H1 (cell line): ENCODE measurements around the gene CYTH1. TPM values are rescaled to one million over a fixed set of nuclear protein-coding genes. Genes with fewer than 3 reads are reported as not detected.

ENCODE experiments used
- BCL11A ChIP-seq, 2 experiments: IDR thresholded peaks; one replicate each; pipeline ENCODE4 v1.6.1; 2011; ENCODE audit warnings: low read depth in 2 of 2, low read length in 2 of 2, mild to moderate bottlenecking in 2 of 2
- CHD7 ChIP-seq: fragments of 300-600 bp; sonication (generic); IDR thresholded peaks from 2 replicates; pipeline ENCODE4 v1.7.1; 2012; ENCODE audit warnings: low read length, moderate library complexity, mild to moderate bottlenecking, inconsistent platforms; ENCODE audit not compliant: insufficient replicate concordance
- EZH2 ChIP-seq: fragments of 200-600 bp; sonication (generic); IDR thresholded peaks from 2 replicates; pipeline ENCODE4 v1.7.1; 2012; ENCODE audit warnings: low read depth, mild to moderate bottlenecking, moderate library complexity, low read length, inconsistent platforms; ENCODE audit not compliant: severe bottlenecking
- HDAC2 ChIP-seq, 2 experiments: fragments of 300-600 bp in 1 of 2; sonication (generic) in 1 of 2; IDR thresholded peaks; 2 replicates each; pipeline ENCODE4 v1.6.1; 2011 to 2012; ENCODE audit warnings: low read depth in 2 of 2, low read length in 2 of 2, mild to moderate bottlenecking in 2 of 2, moderate library complexity in 2 of 2, borderline replicate concordance in 1 of 2, inconsistent platforms in 1 of 2
- HDAC6 ChIP-seq: IDR thresholded peaks from one replicate; pipeline ENCODE4 v1.7.1; 2012; ENCODE audit warnings: low read depth, mild to moderate bottlenecking, inconsistent platforms, low read length, moderate library complexity
- PHF8 ChIP-seq: fragments of 200-600 bp; sonication (generic); conservative IDR thresholded peaks from 2 replicates; pipeline ENCODE4 v1.7.1; 2012; ENCODE audit warnings: low read depth, mild to moderate bottlenecking, inconsistent platforms, low read length, moderate library complexity
- POU5F1 ChIP-seq: IDR thresholded peaks from 2 replicates; pipeline ENCODE4 v1.6.1; 2011; ENCODE audit warnings: low read depth, mild to moderate bottlenecking, low read length, moderate library complexity
- RXRA ChIP-seq: IDR thresholded peaks from 2 replicates; pipeline ENCODE4 v1.6.1; 2011; ENCODE audit warnings: low read depth, mild to moderate bottlenecking, low read length, moderate library complexity; ENCODE audit not compliant: insufficient read depth
- TCF12 ChIP-seq: IDR thresholded peaks from 2 replicates; pipeline ENCODE4 v1.6.1; 2011; ENCODE audit warnings: low read depth, mild to moderate bottlenecking, low read length
- polyA plus RNA-seq, 7 experiments: library from polyadenylated mRNA; depleted of rRNA in 3 of 7; stranded (reverse) in 5 of 7; unstranded in 2 of 7; fragments of >200 nt in 5 of 7; fragments of 200-250 nt in 2 of 7; gene quantifications; 1 replicate in 5 of 7; 2 replicates in 1 of 7; 4 replicates in 1 of 7; pipeline versions ENCODE4 v1.2.1 to v1.2.3, GENCODE V29; 2011 to 2013; ENCODE audit warnings: missing spikeins in 2 of 7, mixed read lengths in 2 of 7
- total RNA-seq: library from RNA; stranded (reverse); fragmentation: NEBNext Ultra II Directional; extraction: Animal tissue kit (Norgen Biotek cat#: 25700); gene quantifications from 2 replicates; pipeline ENCODE4 v1.2.1, GENCODE V29; 2021
- TF ChIP-seq, protein P1 (sequence below): IDR thresholded peaks from 2 replicates; pipeline ENCODE4 v1.6.1; 2011; ENCODE audit warnings: low read depth, mild to moderate bottlenecking, low read length; ENCODE audit not compliant: insufficient read depth

CYTH1 gene
- total and polyA plus RNA-seq, 2 of the 8 experiments (the other 6 are each of a cell fraction or from before 2014, with no cell fraction given): 12.8 to 14.8 TPM

DNA sequence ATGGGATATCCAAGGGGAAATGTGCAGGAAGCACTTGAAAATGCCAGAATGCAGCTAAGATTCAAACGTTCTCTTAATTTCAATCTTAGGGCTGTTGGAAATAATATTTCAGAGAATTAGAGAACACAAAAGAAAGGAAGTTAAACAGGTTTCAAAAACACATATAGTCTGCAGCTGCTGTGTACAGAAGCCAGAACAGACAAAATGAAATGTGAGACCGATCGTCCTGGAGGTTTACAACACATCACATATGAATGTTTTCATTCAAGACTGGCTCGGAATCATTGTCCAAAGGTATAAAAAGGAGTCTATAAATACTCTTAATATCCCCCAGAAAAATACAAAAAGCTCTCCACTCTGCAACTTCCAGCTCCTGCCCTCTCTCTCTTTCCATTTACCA, 14.3 kb downstream of the CYTH1 start (continued):
- TF ChIP-seq CHD7 (no peak), HDAC2 (IDR thresholded peaks at IDR 0.05; ENCODE audit: borderline replicate concordance in 1 of 2, low read depth in 2 of 2, low read length in 2 of 2) (no peak), RXRA (no peak), BCL11A (IDR thresholded peaks at IDR 0.05; ENCODE audit: low read depth in 2 of 2, low read length in 2 of 2) (no peak), EZH2 (no peak), POU5F1 (no peak), TCF12 (no peak), PHF8 (no peak), HDAC6 (no peak)
- TF ChIP-seq, protein P1, sequence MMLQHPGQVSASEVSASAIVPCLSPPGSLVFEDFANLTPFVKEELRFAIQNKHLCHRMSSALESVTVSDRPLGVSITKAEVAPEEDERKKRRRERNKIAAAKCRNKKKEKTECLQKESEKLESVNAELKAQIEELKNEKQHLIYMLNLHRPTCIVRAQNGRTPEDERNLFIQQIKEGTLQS: no peak
